ENCODE measurements around the gene SAC3D1. TPM values are rescaled to one million over a fixed set of nuclear protein-coding genes. Genes with fewer than 3 reads are reported as not detected.

The SAC3D1 gene
- total RNA-seq, 2 experiments from 2014 or later = 18.3 to 20.5 TPM

- ChIA-PET POLR2A (interaction anchor here (0.6 kb wide), 1 partner anchor 16 kb away, joined by 5 read pairs; no protein-coding TSS in a partner anchor), CTCF (interaction anchor here (0.7 to 1.9 kb wide), 3 partner anchors 15 to 155 kb away, joined by 3 to 5 read pairs (median 3); partner anchors contain the start of gene ARL2)
Observed at GRCh38 chr11:65078786-65079342, 37.9 kb downstream of the SAC3D1 start.

- CTCF ChIA-PET = interaction anchor here (0.6 to 1.2 kb wide), 3 partner anchors 28 to 238 kb away, joined by 3 read pairs; partner anchors contain the start of gene TM7SF2
- POLR2A ChIA-PET = interaction anchor here (0.6 to 1.9 kb wide), 7 partner anchors 11 to 69 kb away, joined by 3 to 8 read pairs (median 3); partner anchors contain the start of genes ARL2, FAU, MRPL49 and VPS51
Observed at GRCh38 chr11:65083134-65083833, 42.3 kb downstream of the SAC3D1 start.

GRCh38 chr11:65083834-65084597, 43.0 kb downstream of the SAC3D1 start, which contains the start of the genes CDCA5 and ZFPL1:
TSS of gene CDCA5 (minus strand) at chr11:65084040. CDS start at chr11:65083978, 62 bp downstream.
TSS of gene ZFPL1 (plus strand) at chr11:65084222. CDS start at chr11:65084699, 477 bp downstream.
- ChIA-PET CTCF (no interaction called here), POLR2A (interaction anchor here (1.0 to 1.9 kb wide), 5 partner anchors 10 to 70 kb away, joined by 3 to 6 read pairs (median 3); partner anchors contain the start of genes ARL2 and VPS51)

GRCh38 chr11:65084598-65085375, 43.8 kb downstream of the SAC3D1 start:
- ChIA-PET CTCF (interaction anchor here (0.9 to 1.4 kb wide), 4 partner anchors 9 to 34 kb away, joined by 3 read pairs; no protein-coding TSS in a partner anchor), POLR2A (interaction anchor here (0.7 to 0.9 kb wide), 2 partner anchors 11 to 70 kb away, joined by 3 read pairs; partner anchors contain the start of gene VPS51)

GRCh38 chr11:65085446-65085845, 44.4 kb downstream of the SAC3D1 start:
- ChIA-PET POLR2A (interaction anchor here (0.7 to 0.9 kb wide), 2 partner anchors 10 to 71 kb away, joined by 3 read pairs; partner anchors contain the start of gene VPS51), CTCF (interaction anchor here (0.9 to 1.4 kb wide), 4 partner anchors 10 to 33 kb away, joined by 3 read pairs; no protein-coding TSS in a partner anchor)

GRCh38 chr11:65086809-65087208, 45.8 kb downstream of the SAC3D1 start:
- CTCF ChIA-PET = interaction anchor here (0.5 kb wide), 1 partner anchor 66 kb away, joined by 3 read pairs; no protein-coding TSS in a partner anchor

GRCh38 chr11:65087216-65087615, 46.2 kb downstream of the SAC3D1 start:
- ChIA-PET CTCF (interaction anchor here (0.5 kb wide), 1 partner anchor 67 kb away, joined by 3 read pairs; no protein-coding TSS in a partner anchor), POLR2A (interaction anchor here (1.5 kb wide), 1 partner anchor 9 kb away, joined by 6 read pairs; the partner anchor contains the start of gene VPS51)

More at GRCh38 chr11:65086809-65087208, 45.8 kb downstream of the SAC3D1 start:
- POLR2A ChIA-PET = interaction anchor here (1.5 kb wide), 1 partner anchor 10 kb away, joined by 6 read pairs; the partner anchor contains the start of gene VPS51

- POLR2A ChIA-PET = no interaction called here
- CTCF ChIA-PET = no interaction called here
Observed at GRCh38 chr11:65087827-65088226, 46.8 kb downstream of the SAC3D1 start.

GRCh38 chr11:65089621-65090020, 48.6 kb downstream of the SAC3D1 start:
- CTCF ChIA-PET = no interaction called here
- POLR2A ChIA-PET = no interaction called here

- ChIA-PET POLR2A (interaction anchor here (0.6 kb wide), 1 partner anchor 1252 kb away, joined by 3 read pairs; no protein-coding TSS in a partner anchor), CTCF (interaction anchor here (0.6 to 0.9 kb wide), 2 partner anchors 21 to 58 kb away, joined by 3 read pairs; partner anchors contain the start of gene TM7SF2)
Observed at GRCh38 chr11:65090628-65091027, 49.6 kb downstream of the SAC3D1 start.

Other genes with a start within 250 kb of the SAC3D1 start
- gene MAP4K2, start 238.0 kb upstream of the SAC3D1 start, total RNA-seq = 10 to 100 TPM; 52.3 to 53.6 TPM
- gene MEN1, start 230.7 kb upstream of the SAC3D1 start, total RNA-seq = 10 to 100 TPM; 43.3 to 47.4 TPM
- under 1 TPM; 0.11 to 0.50 TPM for gene CDC42BPG, start 196.6 kb upstream of the SAC3D1 start, total RNA-seq
- gene EHD1, start 162.6 kb upstream of the SAC3D1 start, total RNA-seq = 10 to 100 TPM; 82.2 to 85.8 TPM
- 10 to 100 TPM; 21.7 to 22.6 TPM for gene ATG2A, start 124.0 kb upstream of the SAC3D1 start, total RNA-seq
- 10 to 100 TPM; 11.3 to 11.5 TPM for gene PPP2R5B, start 116.5 kb upstream of the SAC3D1 start, total RNA-seq
- not detected for gene GPHA2, start 105.3 kb upstream of the SAC3D1 start, total RNA-seq
- not detected for gene MAJIN, start 69.1 kb upstream of the SAC3D1 start, total RNA-seq
- gene BATF2, start 44.2 kb upstream of the SAC3D1 start, total RNA-seq = not detected
- gene ARL2, start 27.1 kb upstream of the SAC3D1 start, total RNA-seq = 100 to 1,000 TPM; 134 to 138 TPM
- 10 to 100 TPM; 13.7 to 15.2 TPM for gene SNX15, start 13.8 kb upstream of the SAC3D1 start, total RNA-seq
- 10 to 100 TPM; 10.3 to 11.2 TPM for gene NAALADL1, start 17.3 kb downstream of the SAC3D1 start, total RNA-seq
- 100 to 1,000 TPM; 108 TPM for gene CDCA5, start 42.8 kb downstream of the SAC3D1 start, total RNA-seq
- gene ZFPL1, start 43.0 kb downstream of the SAC3D1 start, total RNA-seq = 10 to 100 TPM; 27.5 to 30.2 TPM
- 100 to 1,000 TPM in 1 of 2 experiments, 10 to 100 TPM in 1; 99.2 to 104 TPM for gene VPS51, start 55.0 kb downstream of the SAC3D1 start, total RNA-seq
- 10 to 100 TPM; 18.0 to 18.2 TPM for gene TM7SF2, start 70.7 kb downstream of the SAC3D1 start, total RNA-seq
- gene ZNHIT2, start 76.5 kb downstream of the SAC3D1 start, total RNA-seq = 10 to 100 TPM; 16.5 to 18.2 TPM
- 1,000 to 10,000 TPM; 1,009 to 1,011 TPM for gene FAU, start 80.9 kb downstream of the SAC3D1 start, total RNA-seq
- 100 to 1,000 TPM; 108 TPM for gene MRPL49, start 81.1 kb downstream of the SAC3D1 start, total RNA-seq
- gene SYVN1, start 93.3 kb downstream of the SAC3D1 start, total RNA-seq = 10 to 100 TPM; 33.8 to 36.6 TPM
- gene SPDYC, start 129.0 kb downstream of the SAC3D1 start, total RNA-seq = not detected
- 10 to 100 TPM; 75.6 to 79.1 TPM for gene CAPN1, start 140.7 kb downstream of the SAC3D1 start, total RNA-seq
- 10 to 100 TPM; 73.8 to 80.7 TPM for gene POLA2, start 220.8 kb downstream of the SAC3D1 start, total RNA-seq